ENCODE results near the gene DHRS9.
"Not testable (repeated sequence)": the region's sequence is repeated elsewhere in the genome, so short reads cannot be mapped to it uniquely, and the experiment has no call there.

The DHRS9 gene

DNA sequence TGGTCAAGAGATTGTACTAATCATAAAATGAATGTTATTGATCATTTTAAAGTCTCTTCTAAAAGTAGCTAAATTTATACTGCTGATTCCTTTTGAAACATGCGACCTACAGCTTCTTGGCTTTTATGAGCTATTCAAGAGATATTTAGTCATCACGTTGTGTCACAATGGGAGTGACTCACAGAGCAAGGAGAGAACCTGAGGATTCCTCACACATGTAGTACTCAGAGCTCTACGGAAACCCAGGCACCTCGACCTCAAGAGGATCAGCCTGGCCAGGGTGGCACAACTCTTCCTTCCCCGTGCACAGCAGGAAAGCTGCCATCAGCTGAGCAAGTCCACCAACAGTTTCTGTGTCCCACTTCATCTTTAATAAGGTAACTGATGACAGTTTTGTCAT, at the start of gene DHRS9:
Gene DHRS9 (plus strand): TSS at position 223 of the 400 bp plus-strand sequence. CDS start 12,019 bp downstream, outside the sequence.
- DNase-seq (ENCODE audit: low spot score), result no peak

DNA sequence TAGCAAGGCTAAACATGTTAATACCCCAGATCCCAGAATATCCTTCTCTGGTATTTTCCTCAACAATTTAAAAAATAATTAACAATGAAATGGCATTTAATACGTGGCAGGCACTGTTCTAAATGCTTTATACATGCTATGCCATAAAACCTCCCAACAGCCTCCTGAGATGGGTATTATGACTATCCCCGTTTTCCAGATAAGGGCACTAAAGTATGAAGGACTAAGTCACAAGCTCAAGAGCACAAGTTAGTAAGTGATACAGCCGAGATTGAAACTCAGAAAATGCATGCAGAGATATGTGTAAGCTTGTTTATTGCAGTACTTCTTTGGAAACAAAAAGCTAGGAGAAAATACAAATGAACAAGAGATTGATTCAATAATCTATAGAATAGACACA, 46.2 kb upstream of the DHRS9 start:
- DNase-seq (ENCODE audit: low spot score), result no peak

DNA sequence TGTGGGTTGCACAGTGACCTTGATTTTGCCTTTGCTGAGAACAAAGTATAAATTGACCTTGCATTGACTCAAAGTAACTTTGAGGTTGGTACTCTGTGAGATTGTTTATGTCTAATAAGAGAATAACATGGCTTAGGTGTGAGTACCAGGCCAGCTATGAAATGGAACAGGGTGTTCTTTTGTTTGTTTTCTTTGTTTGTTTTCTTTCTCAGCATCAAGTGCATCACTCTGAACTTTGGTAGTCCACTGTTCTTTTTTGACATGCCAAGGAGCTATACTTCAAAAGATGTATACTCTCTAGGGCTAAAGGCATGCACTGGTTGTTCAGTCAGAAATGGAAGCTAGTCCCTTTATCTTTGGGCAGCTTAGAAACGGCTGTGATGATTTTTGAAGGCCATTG, 43.3 kb upstream of the DHRS9 start:
- DNase-seq (ENCODE audit: low spot score), result no peak

DNA sequence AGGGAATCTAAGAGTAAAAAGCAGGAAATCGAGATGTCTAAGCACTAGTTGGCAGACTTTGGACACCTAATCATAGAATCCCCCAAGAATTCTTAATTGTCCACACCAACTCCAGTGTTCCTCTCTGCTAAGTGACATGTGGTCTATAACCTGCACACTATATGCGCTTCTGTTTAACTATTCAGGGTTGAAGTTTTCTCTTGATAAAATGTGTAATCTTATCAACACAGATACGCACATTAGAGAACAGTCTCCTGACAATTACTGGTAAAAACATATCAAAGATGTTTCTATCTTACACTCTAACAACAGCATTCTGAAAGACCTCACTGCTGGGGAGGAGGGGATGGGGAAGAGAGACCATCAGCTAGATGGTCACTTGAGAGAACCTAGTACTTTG, 42.1 kb upstream of the DHRS9 start:
- no peak for DNase-seq (ENCODE audit: low spot score)

DNA sequence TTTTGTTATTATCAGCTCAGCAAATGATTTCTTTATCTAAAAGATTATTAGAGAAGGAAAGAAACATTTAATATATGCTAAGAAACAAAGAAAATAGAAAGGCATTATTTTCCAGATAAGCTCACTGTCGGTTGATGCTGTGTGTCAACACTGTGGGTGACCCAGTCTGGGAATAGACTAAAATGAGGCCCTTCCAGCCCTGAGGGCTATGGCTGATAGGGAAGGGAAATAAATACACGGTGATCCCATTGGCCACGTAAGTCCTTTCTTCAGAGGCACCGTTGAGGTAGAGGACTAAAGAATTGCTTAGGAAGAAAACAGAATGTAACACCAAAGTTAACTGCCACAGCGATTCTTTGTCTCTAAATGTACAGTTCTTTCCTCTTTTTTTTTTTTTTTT, 40.0 kb upstream of the DHRS9 start:
- DNase-seq (ENCODE audit: low spot score), result no peak

DNA sequence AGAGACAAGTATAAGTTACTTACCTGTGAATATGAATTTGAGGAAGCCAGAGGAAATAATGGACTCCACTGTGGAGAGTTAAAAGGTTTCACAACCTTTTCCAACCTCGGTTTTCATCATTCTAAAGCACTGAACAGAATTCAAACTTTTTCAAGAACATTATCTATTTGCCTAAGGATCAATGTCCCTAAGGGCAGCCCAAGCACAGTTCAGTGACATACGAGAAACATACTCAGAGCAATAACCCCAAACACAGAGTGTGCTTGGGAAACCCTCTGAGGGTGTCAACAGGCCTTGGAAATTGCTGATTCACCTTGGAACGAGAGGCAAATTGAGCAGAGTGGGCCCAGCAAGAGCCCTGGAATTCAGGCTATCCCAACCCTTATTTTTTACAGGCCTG, 38.2 kb upstream of the DHRS9 start, which contains the start of gene ABCB11:
Gene ABCB11 (minus strand): TSS at position 123 of the 400 bp plus-strand sequence. CDS start 13,199 bp downstream, outside the sequence.
- peak; percentile 20 for DNase-seq (ENCODE audit: low spot score)

DNA sequence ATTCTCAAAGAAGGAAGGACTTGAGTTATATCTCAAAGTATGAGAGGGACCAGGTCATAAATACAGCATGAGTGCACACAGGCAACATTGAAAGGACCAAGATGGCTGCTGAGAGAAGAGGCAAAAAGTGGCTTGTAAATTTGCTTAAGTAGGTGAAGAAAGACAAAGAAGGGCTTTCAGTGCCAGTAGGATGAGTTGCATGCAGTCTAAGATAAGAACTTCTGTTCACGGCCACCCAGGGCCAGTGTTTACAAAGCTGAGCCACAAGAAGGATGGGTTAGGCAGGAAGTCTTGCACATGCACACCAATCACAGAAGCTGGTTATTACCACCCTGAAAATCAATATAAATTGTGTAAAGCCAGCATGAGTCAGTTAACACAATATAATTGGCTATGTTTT, 35.1 kb upstream of the DHRS9 start:
- DNase-seq (ENCODE audit: low spot score), result no peak

DNA sequence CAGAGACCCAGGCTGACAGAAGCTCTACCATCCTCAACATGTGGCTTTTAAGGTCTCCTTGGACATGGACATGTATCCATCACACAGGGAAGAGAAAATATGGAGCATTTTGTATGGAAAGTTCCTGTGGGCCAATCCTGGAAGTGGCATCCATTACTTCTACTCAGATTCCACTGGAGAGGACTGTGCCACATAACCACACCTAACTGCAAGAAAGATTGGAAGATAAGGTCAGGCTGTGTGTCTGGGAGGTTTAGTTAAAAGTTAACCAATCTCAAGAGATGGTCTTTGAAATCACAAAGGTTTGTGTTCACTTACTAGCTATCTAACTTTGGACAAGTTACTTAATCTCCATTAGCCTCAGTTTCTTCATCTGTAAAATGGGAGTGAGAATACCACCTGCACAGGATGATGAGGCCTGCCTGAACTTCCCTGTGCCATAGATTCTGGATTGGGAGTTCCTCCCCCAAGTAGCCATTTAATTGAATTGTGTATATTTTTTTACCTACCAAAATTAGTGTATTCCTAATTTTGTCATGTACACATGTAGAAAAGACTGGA, 34.3 kb upstream of the DHRS9 start:
- DNase-seq (ENCODE audit: low spot score), result no peak

DNA sequence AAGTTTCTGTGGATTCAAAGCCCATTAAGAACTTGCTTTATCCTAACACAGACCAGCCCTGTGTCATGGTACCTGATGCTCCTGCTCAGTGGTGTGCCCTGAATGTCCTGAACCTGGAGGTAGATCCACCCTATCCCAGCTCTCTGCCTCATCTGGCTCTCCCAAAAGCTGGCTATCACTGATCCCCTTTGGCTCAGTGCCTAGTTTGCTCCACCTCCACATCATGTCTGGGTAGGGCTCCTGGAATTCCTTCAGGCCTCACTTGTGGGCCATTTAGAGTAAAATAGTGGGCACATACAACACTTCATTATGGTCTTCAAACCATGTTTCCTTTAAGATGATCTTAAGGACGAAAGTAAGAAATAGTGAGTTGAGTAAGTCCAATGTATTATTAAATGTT, 33.5 kb upstream of the DHRS9 start:
- DNase-seq (ENCODE audit: low spot score), result no peak

DNA sequence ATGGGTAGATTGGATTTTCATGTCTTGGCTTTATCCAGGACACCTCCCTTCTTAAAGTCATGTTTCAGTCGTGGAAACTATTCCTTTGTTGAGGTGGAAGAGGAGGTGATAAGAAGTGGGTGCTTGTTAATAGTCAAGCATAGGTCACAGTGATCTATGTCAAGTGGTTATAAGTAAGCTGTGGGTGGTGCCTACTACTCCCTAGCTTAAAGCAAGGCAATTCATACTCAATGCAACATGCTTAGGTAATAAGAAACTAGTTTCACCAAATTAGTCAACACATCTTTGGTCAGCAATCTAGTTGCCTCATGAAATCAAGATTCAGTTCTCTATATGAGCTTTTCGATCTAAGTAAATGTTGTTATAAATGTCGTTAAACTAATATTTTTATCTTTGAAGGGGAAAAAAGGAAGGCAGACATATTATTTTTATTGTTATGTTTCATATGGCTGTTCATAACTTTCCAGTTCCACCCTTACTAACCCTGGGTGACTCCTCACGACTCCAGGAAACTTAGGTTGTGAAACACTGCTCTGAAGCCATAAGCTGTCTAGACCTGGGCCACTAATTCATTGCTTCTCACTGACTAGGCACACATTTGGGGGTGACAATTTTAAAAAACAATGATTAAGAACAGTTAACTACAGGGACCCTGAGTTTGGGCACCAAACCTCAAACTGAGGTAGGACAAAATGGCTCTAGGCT, 32.5 kb upstream of the DHRS9 start:
- no peak for DNase-seq (ENCODE audit: low spot score)

DNA sequence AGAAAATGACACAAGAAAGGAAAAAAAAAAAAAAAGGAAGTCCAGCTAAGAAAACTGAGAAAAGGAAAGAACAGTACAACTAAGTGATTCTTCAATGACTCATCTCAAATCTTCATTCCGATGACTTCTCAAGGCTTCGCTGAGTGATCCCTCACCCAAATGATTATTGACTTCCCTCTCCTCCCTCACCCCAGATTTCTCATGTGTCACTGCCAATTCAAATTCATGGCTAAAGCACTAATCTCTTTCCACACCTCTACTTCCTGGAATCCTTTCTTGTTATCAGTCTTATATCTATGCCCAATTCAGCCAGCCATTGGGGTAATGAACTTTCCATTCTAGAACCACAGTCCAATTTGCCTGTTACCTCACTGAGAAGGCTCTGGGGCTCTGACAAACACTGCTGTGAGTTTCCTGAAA, 31.0 kb upstream of the DHRS9 start:
- no peak for DNase-seq (ENCODE audit: low spot score)

DNA sequence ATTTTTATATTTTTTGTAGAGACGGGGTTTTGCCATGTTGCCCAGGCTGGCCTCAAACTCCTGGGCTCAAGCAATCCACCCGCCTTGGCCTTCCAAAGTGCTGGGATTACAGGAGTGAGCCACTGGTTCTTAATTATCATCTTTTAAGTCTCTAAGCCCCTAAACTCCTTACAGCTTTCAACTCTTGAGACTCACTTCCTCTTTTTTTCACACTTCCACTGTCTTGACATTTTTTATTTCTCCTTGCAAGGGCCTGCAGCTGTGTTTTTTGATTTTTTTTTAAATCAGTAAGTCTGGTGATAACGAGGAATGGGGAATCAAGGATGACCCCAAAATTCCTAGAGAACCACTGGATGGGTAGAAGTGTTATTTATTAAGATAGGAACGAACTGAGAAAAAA, 29.7 kb upstream of the DHRS9 start:
- no peak for DNase-seq (ENCODE audit: low spot score)

DNA sequence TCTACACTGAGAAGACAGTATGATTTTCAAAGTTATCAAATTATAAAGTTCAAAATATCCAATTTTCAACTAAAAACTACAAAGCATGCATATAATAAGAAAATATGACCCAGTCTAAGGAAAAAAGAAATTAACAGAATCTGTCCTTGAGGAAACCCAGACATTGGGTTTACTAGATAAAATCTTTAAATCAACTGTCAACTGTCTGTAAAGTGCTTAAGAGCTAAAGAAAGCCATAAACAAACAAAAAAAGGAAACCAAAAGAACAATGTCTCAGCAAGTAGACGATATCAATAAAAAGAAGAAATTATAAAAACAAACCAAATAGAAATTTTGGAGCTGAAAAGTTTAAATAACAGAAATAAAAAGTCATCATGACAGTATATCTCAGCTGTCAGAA, 27.8 kb upstream of the DHRS9 start:
- DNase-seq (ENCODE audit: low spot score), result no peak

DNA sequence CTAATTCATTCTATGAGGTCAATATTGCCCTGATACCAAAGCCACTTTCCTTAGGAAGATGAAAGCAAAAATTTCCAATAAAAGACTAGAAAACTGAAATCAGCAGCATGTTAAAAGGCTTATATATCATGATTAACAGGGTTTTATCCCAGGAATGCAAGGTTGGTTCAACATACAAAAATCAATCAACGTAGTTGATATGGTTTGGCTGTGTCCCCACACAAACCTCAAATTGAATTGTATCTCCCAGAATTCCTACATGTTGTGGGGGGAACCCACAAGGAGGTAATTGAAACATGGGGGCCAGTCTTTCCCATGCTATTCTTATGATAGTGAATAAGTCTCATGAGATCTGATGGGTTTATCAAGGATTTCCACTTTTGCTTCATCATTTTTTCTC, 26.5 kb upstream of the DHRS9 start:
- DNase-seq (ENCODE audit: low spot score), result no peak

DNA sequence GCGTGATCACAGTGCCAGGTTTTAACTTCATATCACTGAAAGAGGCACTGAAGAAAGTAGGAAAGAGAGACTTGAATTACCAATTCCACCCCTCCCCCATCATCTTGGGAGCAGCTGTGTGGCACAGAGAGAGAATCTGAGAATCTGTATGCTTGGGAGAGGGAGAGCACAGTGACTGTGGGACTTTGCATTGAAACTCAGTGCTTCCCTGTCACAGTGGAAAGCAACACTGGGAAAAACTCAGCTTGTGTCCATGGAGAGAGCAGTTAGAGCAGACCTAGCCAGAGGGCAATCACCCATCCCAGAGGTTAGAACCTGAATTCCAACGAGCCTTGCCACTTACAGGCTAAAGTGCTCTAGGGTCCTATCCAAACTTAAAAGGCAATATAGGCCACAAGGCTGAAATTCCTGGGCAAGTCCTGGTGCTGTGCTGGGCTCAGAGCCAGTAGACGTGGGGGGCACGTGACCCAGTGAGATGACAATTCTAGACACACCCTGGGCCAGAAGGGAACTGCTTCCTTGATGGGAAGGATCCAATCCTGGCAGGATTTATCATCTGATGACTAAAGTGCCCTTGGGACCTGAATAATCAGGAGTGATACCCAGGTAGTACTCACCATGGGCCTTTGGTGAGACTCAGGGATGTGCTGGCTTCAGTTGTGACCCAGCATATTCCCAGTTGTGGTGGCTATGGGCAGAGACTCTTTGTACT, 22.8 kb upstream of the DHRS9 start:
- no peak for DNase-seq (ENCODE audit: low spot score)

DNA sequence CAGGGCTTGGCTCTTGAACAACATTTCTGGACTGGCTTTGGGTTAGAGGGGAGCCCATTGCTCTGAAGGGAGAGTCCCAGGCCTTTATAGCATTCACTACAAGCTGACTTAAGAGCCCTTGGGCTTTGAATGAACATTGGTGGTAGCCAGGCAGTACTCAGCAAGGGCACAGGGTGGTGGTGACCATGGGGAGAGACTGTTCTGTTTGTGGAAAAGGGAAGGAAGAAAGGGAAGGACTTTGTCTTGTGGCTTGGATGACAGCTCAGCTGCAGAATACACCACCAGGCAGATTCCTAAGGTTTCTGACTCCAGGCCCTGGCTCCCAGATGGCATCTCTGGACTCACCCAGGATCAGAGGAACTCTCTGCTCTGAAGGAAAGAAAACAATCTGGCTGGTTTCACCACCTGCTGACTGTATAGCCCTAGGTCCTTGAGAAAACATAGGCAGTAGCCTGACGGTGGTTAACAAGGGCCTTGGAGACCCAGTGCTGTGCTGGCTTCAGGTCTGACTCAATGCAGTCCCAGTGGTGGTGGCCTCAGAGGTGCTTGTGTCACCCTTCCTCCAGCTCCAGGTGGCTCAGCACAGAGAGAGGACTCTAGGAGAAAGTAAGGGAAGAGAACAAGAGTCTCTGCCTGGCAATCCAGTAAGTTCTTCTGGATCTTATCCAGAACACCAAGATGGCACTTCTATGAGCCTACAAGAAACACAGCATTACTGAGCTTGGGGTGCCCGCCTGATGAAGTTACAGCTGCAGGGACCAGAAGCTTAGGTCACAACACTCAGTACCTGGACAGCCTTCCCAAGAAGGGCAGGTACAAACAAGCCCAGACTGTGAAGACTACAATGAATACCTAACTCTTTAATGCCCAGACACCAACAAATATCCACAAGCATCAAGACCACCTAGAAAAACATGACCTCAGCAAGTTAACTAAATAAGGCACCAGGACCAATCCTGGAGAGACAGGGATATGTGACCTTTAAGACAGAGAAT, 21.8 kb upstream of the DHRS9 start:
- DNase-seq (ENCODE audit: low spot score), result no peak

DNA sequence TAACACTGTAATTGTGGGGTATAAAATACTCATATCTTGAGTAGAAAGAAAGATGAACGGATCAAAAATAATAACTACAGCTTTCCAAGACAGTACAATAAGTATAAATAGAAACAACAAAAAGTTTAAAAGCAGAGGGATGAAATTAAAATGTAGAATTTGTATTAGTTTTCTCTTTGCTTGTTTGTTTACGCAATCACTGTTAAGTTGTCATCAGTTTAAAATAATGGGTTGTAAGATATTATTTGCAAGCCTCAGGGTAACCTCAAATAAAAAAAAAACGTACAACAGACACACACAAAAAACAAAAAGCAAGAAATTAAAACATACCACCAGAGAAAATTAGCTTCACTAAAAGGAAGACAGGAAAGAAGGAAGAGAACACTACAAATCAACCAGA, 20.2 kb upstream of the DHRS9 start:
- no peak for DNase-seq (ENCODE audit: low spot score)

DNA sequence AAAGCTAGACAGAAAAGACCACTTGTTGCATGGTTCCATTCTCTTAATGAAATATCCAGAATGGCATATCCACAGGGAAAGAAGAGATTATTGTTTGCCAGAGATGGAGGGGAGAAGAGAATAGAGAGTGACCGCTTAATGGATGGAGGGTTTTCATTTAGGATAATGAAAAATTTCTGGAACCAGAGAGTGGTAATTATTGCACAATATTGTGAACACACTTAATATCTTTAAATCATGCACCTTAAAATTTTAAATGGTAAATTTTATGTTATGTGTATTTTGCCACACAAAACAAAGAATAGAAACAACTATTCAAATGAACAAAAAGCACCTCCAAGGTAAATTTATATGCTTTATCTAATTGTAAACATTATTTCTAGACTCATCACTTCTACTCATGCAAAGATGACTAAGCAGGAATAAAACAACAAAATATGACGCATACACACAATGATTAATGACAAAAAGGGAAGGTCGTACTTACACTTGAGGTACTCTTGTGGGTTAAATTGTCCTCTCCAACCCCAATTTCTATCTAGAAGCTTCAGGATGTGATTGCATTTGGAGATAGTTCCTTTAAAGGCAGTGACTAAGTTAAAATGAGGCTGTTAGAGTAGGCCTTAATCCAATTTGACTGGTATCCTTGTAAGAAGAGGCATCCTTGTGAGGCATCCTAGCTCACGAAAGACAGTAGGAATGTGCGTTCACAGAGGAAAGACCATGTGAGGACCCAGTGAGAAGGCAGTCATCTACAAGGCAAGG, 18.7 kb upstream of the DHRS9 start:
- no peak for DNase-seq (ENCODE audit: low spot score)

DNA sequence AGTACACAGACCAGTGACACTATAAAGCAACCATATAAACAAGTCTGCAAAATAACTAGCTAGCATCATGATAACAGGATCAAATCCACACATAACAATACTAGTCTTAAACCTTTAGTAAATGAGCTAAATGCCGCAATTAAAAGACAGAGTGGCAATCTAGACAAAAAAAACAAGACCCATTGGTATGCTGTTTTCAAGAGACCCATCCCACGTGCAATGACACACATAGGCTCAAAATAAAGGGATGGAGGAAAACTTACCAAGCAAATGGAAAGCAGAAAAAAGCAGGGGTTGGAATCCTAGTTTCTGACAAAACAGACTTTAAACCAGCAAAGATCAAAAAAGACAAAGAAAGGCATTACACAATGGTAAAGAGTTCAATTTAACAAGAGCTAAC, 14.8 kb upstream of the DHRS9 start:
- DNase-seq (ENCODE audit: low spot score), result not testable (repeated sequence)

DNA sequence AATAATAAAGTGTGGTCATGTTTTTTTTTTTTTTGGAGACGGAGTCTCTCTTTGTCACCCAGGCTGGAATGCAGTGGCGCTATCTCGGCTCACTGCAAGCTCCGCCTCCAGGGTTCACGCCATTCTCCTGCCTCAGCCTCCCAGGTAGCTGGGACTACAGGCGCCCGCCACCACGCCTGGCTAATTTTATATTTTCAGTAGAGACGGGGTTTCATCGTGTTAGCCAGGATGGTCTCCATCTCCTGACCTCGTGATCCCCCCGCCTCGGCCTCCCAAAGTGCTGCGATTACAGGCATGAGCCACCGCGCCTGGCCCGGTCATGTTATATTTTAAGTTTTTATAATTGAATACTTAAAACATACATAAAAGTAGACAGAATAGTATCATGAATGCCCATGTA, 5.2 kb upstream of the DHRS9 start:
- DNase-seq (ENCODE audit: low spot score), result not testable (repeated sequence)

DNA sequence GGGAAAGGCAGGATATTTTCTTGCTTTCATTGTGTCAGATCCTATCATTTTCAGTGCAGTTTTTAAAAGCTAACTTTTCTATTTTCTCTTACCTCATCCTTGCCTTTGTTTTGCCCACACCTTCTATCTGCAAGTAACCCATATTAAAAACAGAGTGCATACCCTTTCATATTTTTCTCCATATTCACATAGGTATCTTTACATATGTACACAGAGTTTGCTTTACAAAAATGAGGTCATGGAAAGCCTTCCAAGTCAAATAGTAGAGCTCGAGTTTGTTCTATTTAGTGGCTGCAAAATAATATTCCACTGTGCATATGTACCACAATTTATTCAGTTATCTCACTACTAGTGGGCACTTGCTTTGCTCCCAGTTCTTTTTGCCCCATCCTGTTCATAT, 3.9 kb upstream of the DHRS9 start:
- no peak for DNase-seq (ENCODE audit: low spot score)
